ENCODE data around the gene SYAP1. TPM values are rescaled to one million over a fixed set of nuclear protein-coding genes. Genes with fewer than 3 reads are reported as not detected.

SYAP1 gene, protein sequence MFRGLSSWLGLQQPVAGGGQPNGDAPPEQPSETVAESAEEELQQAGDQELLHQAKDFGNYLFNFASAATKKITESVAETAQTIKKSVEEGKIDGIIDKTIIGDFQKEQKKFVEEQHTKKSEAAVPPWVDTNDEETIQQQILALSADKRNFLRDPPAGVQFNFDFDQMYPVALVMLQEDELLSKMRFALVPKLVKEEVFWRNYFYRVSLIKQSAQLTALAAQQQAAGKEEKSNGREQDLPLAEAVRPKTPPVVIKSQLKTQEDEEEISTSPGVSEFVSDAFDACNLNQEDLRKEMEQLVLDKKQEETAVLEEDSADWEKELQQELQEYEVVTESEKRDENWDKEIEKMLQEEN
- 10 to 100 TPM; 14.9 to 31.2 (median 19.3) TPM for total RNA-seq

DNA sequence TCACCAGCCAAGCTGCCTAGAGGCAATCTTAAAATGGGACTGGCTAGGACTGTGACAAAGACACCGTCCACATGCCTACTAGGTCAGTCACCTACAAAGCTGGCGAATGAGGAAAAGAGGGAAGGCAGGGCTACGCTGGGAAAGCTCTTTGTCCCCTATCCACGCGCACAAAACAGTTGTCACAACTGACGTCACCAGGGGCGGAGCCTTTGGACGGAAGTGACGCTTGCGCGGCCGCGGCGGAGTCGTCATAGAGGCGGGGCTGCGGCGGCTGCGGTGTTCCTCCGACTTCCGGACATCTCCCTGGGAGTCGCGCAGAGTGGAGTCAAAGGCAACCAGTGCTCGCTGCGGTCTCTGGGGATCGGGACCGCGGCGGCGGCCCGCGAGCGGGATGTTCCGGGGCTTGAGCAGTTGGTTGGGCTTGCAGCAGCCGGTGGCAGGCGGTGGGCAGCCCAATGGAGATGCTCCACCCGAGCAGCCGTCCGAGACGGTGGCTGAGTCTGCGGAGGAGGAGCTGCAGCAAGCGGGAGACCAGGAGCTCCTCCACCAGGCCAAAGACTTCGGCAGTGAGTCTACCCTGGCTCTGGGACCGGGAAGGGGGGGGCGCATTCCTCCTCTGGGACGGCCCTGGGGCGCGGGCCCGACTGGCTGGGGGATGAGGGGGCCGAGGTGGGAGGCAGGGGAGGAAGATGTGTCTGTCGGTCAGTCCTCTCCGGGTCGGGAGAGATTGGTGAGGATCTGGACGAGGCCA lies at the start of gene SYAP1:
SYAP1 (plus strand) TSS at position 279 of the 751 bp plus-strand sequence; CDS start at position 392, 113 bp downstream.
- intact Hi-C loops (cut with DNase I; ENCODE audit: low total_unique reads), result no loop called here
- DNase-seq, result peak; percentile 97 to 99
- H3K36me3 ChIP-seq, result no peaks in the 10 kb centered on the region
- H3K9me3 ChIP-seq, result no peaks in the 10 kb centered on the region
- peak within 1 kb of the TSS; percentile 70 to 97 for H3K4me3 ChIP-seq
- peak; percentile 94 to 96 for TF ChIP-seq POLR2A (IDR thresholded peaks at IDR 0.05)
- TF ChIP-seq, protein P1, sequence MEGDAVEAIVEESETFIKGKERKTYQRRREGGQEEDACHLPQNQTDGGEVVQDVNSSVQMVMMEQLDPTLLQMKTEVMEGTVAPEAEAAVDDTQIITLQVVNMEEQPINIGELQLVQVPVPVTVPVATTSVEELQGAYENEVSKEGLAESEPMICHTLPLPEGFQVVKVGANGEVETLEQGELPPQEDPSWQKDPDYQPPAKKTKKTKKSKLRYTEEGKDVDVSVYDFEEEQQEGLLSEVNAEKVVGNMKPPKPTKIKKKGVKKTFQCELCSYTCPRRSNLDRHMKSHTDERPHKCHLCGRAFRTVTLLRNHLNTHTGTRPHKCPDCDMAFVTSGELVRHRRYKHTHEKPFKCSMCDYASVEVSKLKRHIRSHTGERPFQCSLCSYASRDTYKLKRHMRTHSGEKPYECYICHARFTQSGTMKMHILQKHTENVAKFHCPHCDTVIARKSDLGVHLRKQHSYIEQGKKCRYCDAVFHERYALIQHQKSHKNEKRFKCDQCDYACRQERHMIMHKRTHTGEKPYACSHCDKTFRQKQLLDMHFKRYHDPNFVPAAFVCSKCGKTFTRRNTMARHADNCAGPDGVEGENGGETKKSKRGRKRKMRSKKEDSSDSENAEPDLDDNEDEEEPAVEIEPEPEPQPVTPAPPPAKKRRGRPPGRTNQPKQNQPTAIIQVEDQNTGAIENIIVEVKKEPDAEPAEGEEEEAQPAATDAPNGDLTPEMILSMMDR (IDR thresholded peaks at IDR 0.05), result peak in 2 of 4 experiments; percentile 5 to 12
- peak within 1 kb of the TSS; percentile 89 to 93 for H3K27ac ChIP-seq
- peaks cover 0 to 4% of the 10 kb centered on the region in 2 donors for H3K4me1 ChIP-seq
- H3K27me3 ChIP-seq, result no peaks in the 10 kb centered on the region

DNA sequence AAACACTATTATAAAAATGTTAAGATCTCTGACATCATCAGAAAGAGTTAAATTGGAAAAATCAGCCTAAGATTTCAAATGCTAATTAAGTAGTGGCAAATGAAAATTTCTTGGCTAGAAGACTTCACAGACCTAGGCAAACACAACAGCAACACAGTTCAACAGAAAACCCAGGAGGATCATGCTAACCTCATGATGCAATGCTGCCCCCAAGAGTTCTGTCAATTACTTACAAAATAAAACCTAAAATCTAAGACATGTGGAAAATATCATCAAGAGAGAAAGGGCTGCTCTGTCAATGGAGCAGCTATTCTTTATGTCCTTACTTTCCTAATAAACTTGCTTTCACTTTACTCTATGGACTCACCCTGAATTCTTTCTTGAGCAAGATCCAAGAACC lies 48.4 kb upstream of the SYAP1 start:
- Histone ChIP-seq H3K27me3 (no peaks in the 10 kb centered on the region), H3K27ac (no peak overlapping the region), H3K9me3 (no peaks in the 10 kb centered on the region), H3K4me3 (no peak overlapping the region), H3K36me3 (no peaks in the 10 kb centered on the region), H3K4me1 (no peaks in the 10 kb centered on the region)
- intact Hi-C loops (cut with DNase I; ENCODE audit: low total_unique reads), result no loop called here
- DNase-seq, result peak in 1 of 2 donors; percentile 18
- TF ChIP-seq, protein P1 (IDR thresholded peaks at IDR 0.05), result peak in 3 of 4 experiments; percentile 28 to 43 (median 33)
- TF ChIP-seq POLR2A (IDR thresholded peaks at IDR 0.05), result no peak

DNA sequence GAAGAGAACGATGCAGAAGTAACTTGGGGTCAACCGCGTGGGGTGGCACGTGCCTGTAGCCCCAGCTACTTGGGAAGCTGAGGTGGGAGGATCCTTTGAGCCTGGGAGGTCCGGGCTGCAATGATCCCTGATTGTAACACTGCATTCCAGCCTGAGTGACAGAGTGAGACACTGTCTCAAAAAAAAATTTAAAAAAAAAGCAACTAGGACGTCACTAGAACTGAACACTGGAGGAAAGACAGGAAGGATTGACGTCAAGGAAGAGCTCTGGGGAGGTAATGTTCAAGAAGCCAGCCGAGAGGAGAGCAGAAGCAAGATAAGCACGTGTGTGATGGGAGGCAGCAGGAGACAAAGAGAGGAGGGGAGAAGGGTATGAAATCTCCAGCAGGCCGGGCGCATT lies 40.7 kb upstream of the SYAP1 start:
- H3K27me3 ChIP-seq, result no peaks in the 10 kb centered on the region
- H3K36me3 ChIP-seq, result no peaks in the 10 kb centered on the region
- no peak for TF ChIP-seq POLR2A (IDR thresholded peaks at IDR 0.05)
- TF ChIP-seq, protein P1 (IDR thresholded peaks at IDR 0.05), result no peak
- no peaks in the 10 kb centered on the region for H3K9me3 ChIP-seq
- no peak overlapping the region for H3K27ac ChIP-seq
- no peak for DNase-seq
- intact Hi-C loops (cut with DNase I; ENCODE audit: low total_unique reads), result no loop called here
- H3K4me3 ChIP-seq, result no peak overlapping the region
- H3K4me1 ChIP-seq, result no peaks in the 10 kb centered on the region

DNA sequence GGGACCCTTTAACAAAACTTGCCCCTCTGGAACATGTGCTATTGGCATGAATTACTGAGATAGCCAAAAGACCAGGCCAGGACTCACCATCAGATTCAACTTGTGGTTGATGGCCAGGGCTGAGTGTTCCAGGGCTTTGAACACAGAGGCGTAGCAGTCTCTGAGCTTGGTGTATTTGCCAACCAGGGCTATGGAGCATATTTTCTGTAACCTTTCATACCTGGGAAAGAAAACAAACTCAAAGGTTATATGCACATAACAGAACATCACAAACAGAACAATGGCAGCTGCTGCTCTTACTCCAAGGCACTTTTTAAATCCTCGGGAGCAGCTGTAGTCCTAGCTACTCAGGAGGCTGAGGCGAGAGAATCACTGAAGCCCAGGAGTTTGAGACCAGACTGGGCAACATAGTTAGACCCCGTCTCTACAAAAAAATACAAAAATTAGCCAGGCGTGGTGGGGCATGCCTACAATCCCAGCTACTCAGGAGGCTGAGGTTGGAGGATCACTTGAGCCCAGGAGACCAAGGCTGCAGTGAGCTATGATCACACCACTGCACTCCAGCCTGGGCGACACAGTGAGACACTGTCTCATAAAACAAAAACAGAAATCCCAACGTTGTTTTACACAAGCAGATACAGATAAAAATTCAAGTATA lies 36.3 kb upstream of the SYAP1 start:
- no peaks in the 10 kb centered on the region for H3K27me3 ChIP-seq
- intact Hi-C loops (cut with DNase I; ENCODE audit: low total_unique reads), result no loop called here
- TF ChIP-seq POLR2A (IDR thresholded peaks at IDR 0.05), result no peak
- TF ChIP-seq, protein P1 (IDR thresholded peaks at IDR 0.05), result no peak
- no peak overlapping the region for H3K4me3 ChIP-seq
- H3K4me1 ChIP-seq, result no peaks in the 10 kb centered on the region
- DNase-seq, result no peak
- H3K27ac ChIP-seq, result no peak overlapping the region
- no peaks in the 10 kb centered on the region for H3K36me3 ChIP-seq
- no peaks in the 10 kb centered on the region for H3K9me3 ChIP-seq

Measured in uterus (tissue), 4 donors.